Kidney (tissue), 14 donors: ENCODE measurements around the gene LMNA. TPM values are rescaled to one million over a fixed set of nuclear protein-coding genes. Genes with fewer than 3 reads are reported as not detected.
"Not testable (repeated sequence)": the region's sequence is repeated elsewhere in the genome, so short reads cannot be mapped to it uniquely, and the experiment has no call there.

ENCODE experiments used
- DNase-seq, 5 donors: peaks; one replicate each; pipeline ENCODE4 v3.0.0-alpha.2; 2013 to 2020
- FAIRE-seq: peaks from 2 replicates; lab custom pipeline; 2012; peaks lifted over from hg19 to GRCh38; lab: Jason Lieb, UNC
- H3K27ac ChIP-seq, 2 donors: one replicate each; pipeline ENCODE4 v1.7.0; 2013; ENCODE audit warnings: low read depth in 2 of 2, low read length in 2 of 2, inconsistent platforms in 1 of 2
- H3K27me3 ChIP-seq: one replicate; pipeline ENCODE4 v1.7.1; 2013; ENCODE audit warnings: low read length, inconsistent platforms; ENCODE audit not compliant: control insufficient read depth, insufficient read depth
- H3K36me3 ChIP-seq, 3 donors: one replicate each; pipeline versions ENCODE4 v1.7.0 to v1.7.1; 2013; ENCODE audit warnings: low read length in 3 of 3, control low read depth in 1 of 3, inconsistent platforms in 1 of 3; ENCODE audit not compliant: insufficient read depth in 3 of 3, control insufficient read depth in 2 of 3
- H3K4me1 ChIP-seq, 3 donors: one replicate each; pipeline versions ENCODE4 v1.7.0 to v1.7.1; 2013; ENCODE audit warnings: low read length in 3 of 3, inconsistent platforms in 1 of 3, low read depth in 1 of 3; ENCODE audit not compliant: control insufficient read depth in 2 of 3, insufficient read depth in 2 of 3
- H3K4me3 ChIP-seq, 3 donors: one replicate each; pipeline versions ENCODE4 v1.7.0 to v1.8.1; 2013; ENCODE audit warnings: low read length in 3 of 3, control low read depth in 1 of 3, inconsistent platforms in 1 of 3
- H3K9ac ChIP-seq, 3 donors: one replicate each; pipeline versions ENCODE4 v1.7.0 to v1.7.1; 2013; ENCODE audit warnings: low read length in 3 of 3, control low read depth in 1 of 3, inconsistent platforms in 1 of 3
- H3K9me3 ChIP-seq, 3 donors: one replicate each; pipeline versions ENCODE4 v1.7.0 to v1.7.1; 2013; ENCODE audit warnings: low read length in 3 of 3, control low read depth in 1 of 3, inconsistent platforms in 1 of 3; ENCODE audit not compliant: control insufficient read depth in 2 of 3, insufficient read depth in 1 of 3
- CTCF ChIP-seq: IDR thresholded peaks from 3 replicates; pipeline ENCODE4 v1.5.1; 2012; ENCODE audit warnings: mild to moderate bottlenecking, moderate library complexity, borderline replicate concordance; ENCODE audit not compliant: insufficient read depth; ENCODE audit errors: extremely low read depth
- intact Hi-C: fragments of 100-400 bp; cut with DNase I; formaldehyde crosslinking; loops from one replicate; pipeline ENCODE4 v1.11.1; 2022
- polyA plus RNA-seq: library from polyadenylated mRNA; stranded (reverse); fragments of 350-450 nt; fragmentation: Illumina TruSeq; extraction: RNeasy Lipid Tissue Mini Kit (QIAGEN cat#74804); gene quantifications from one replicate; pipeline ENCODE4 v1.2.3, GENCODE V29; 2014; ENCODE audit warnings: low read depth, low replicate concordance; ENCODE audit not compliant: insufficient read depth
- total RNA-seq: library from RNA; stranded (reverse); fragmentation: NEBNext Ultra II Directional; extraction: Animal tissue kit (Norgen Biotek cat#: 25700); gene quantifications from one replicate; pipeline ENCODE4 v1.2.1, GENCODE V29; 2021
- donor health status: control.
- donor health status: control.
- donor health status: control.
- donor health status: control.
- donor health status: control.
- donor health status: DM: yes; HTN: yes; CAD: no.
- donor health status: Normal renal cell carcinoma (clear cell type).

LMNA gene
- total and polyA plus RNA-seq, 2 donors from 2014 or later, result 145 to 384 TPM

- no peaks in the 10 kb centered on the region for H3K27me3 ChIP-seq
- H3K4me1 ChIP-seq, result peaks cover 3 to 34% (median 23%) of the 10 kb centered on the region in 3 donors
- H3K4me3 ChIP-seq, result peak overlapping the region; percentile 80 to 99 (median 89)
- no peaks in the 10 kb centered on the region for H3K9me3 ChIP-seq
- intact Hi-C loops, result no loop called here
- DNase-seq, result peak; percentile 81 to 93 (median 86)
- H3K9ac ChIP-seq, result peak overlapping the region; percentile 31 to 100 (median 89)
- FAIRE-seq, result no peak
- no peak for TF ChIP-seq CTCF
- no peaks in the 10 kb centered on the region for H3K36me3 ChIP-seq
- H3K27ac ChIP-seq, result peak overlapping the region; percentile 95 to 99
Observed at GRCh38 chr1:156115514-156116374, 1.2 kb downstream of the LMNA start.

GRCh38 chr1:156116731-156117130, 2.2 kb downstream of the LMNA start:
- peaks cover 3 to 35% (median 31%) of the 10 kb centered on the region in 3 donors for H3K4me1 ChIP-seq
- DNase-seq, FAIRE-seq, intact Hi-C loops, H3K36me3 ChIP-seq, H3K27me3 ChIP-seq, H3K9me3 ChIP-seq: not testable (repeated sequence)
- H3K4me3 ChIP-seq, result peak overlapping the region in 2 of 3 donors; percentile 89 to 99
- peak overlapping the region in 1 of 3 donors; percentile 70 for H3K9ac ChIP-seq
- peak overlapping the region; percentile 65 to 95 for H3K27ac ChIP-seq

- Histone ChIP-seq H3K4me1 (peaks cover 3 to 41% (median 38%) of the 10 kb centered on the region in 3 donors), H3K36me3 (no peaks in the 10 kb centered on the region), H3K27me3 (no peaks in the 10 kb centered on the region), H3K4me3 (peak overlapping the region in 2 of 3 donors; percentile 68 to 72), H3K9ac (peak overlapping the region in 2 of 3 donors; percentile 59 to 72), H3K27ac (peak overlapping the region; percentile 89 to 92), H3K9me3 (no peaks in the 10 kb centered on the region)
- no peak for TF ChIP-seq CTCF
- DNase-seq (peak in 1 of 5 donors; percentile 22), FAIRE-seq (no peak)
- intact Hi-C loops, result no loop called here
Observed at GRCh38 chr1:156117414-156118176, 3.1 kb downstream of the LMNA start.
